ENCODE data around the gene MSRB1.
"Not testable (repeated sequence)": the region's sequence is repeated elsewhere in the genome, so short reads cannot be mapped to it uniquely, and the experiment has no call there.

MSRB1 gene

GRCh38 chr16:1978476-1979120 lies 35.6 kb upstream of the MSRB1 start:
- DNase-seq: no peak

GRCh38 chr16:1977875-1978268 lies 34.9 kb upstream of the MSRB1 start:
- DNase-seq: no peak

GRCh38 chr16:1976951-1977874 lies 34.2 kb upstream of the MSRB1 start:
- DNase-seq: no peak

- no peak for DNase-seq
These were observed 33.2 kb upstream of the MSRB1 start for GRCh38 chr16:1976216-1976520.

- no peak for DNase-seq
These were observed 32.6 kb upstream of the MSRB1 start for GRCh38 chr16:1975432-1976215.

- no peak for DNase-seq
These were observed 31.4 kb upstream of the MSRB1 start for GRCh38 chr16:1974157-1975070.

GRCh38 chr16:1973461-1974156 lies 30.6 kb upstream of the MSRB1 start:
- DNase-seq: no peak

- DNase-seq: no peak
These were observed 29.5 kb upstream of the MSRB1 start for GRCh38 chr16:1972490-1972877.

- peak; percentile 96 for DNase-seq
These were observed 28.9 kb upstream of the MSRB1 start, which contains the start of gene TBL3 for GRCh38 chr16:1971796-1972489. Gene TBL3 (plus strand): TSS chr16:1972053. CDS start chr16:1972165, 112 bp downstream.

GRCh38 chr16:1968146-1968953 lies 25.4 kb upstream of the MSRB1 start:
- DNase-seq: no peak

GRCh38 chr16:1966460-1966859 lies 23.5 kb upstream of the MSRB1 start, which contains the start of gene RNF151:
Gene RNF151 (plus strand): TSS chr16:1966856. CDS start chr16:1966882, 26 bp downstream.
- DNase-seq: no peak

- no peak for DNase-seq
These were observed 22.5 kb upstream of the MSRB1 start for GRCh38 chr16:1965396-1966001.

GRCh38 chr16:1964506-1965395 lies 21.8 kb upstream of the MSRB1 start, which contains the start of gene RPS2:
Gene RPS2 (minus strand): TSS chr16:1964826. CDS start chr16:1964625, 201 bp downstream.
- peak; percentile 99 for DNase-seq

- no peak for DNase-seq
These were observed 21.0 kb upstream of the MSRB1 start for GRCh38 chr16:1963806-1964505.

GRCh38 chr16:1962161-1963153 lies 19.5 kb upstream of the MSRB1 start:
- DNase-seq: not testable (repeated sequence)

- DNase-seq: no peak
These were observed 18.7 kb upstream of the MSRB1 start for GRCh38 chr16:1961651-1962067.
